Lung (tissue), 12 donors: ENCODE measurements around the gene MYCN. TPM values are rescaled to one million over a fixed set of nuclear protein-coding genes. Genes with fewer than 3 reads are reported as not detected.

ENCODE experiments used
- ATAC-seq: fragments of 200-7000 bp; cut with Tn5 transposase; one replicate; pipeline ENCODE4 v1.9.1; 2020; ENCODE audit warnings: moderate number of reproducible peaks; ENCODE audit not compliant: insufficient read depth, low FRiP score
- DNase-seq, 3 donors: peaks; one replicate each; pipeline ENCODE4 v3.0.0-alpha.2; 2013 to 2017
- H3K27ac ChIP-seq, 2 donors: one replicate each; pipeline ENCODE4 v1.5.1; 2013; ENCODE audit warnings: mild to moderate bottlenecking in 2 of 2, moderate library complexity in 2 of 2, control low read depth in 1 of 2, inconsistent platforms in 1 of 2, low read depth in 1 of 2, low read length in 1 of 2
- H3K27me3 ChIP-seq, 3 donors: one replicate each; pipeline ENCODE4 v1.5.1; 2013; ENCODE audit warnings: low read length in 2 of 3; ENCODE audit not compliant: control insufficient read depth in 3 of 3, insufficient read depth in 3 of 3
- H3K36me3 ChIP-seq, 4 donors: one replicate each; pipeline ENCODE4 v1.5.1; 2013; ENCODE audit warnings: low read length in 4 of 4, mild to moderate bottlenecking in 1 of 4, moderate library complexity in 1 of 4; ENCODE audit not compliant: control insufficient read depth in 4 of 4, insufficient read depth in 4 of 4
- H3K4me1 ChIP-seq, 5 donors: one replicate each; pipeline ENCODE4 v1.5.1; 2013; ENCODE audit warnings: low read length in 5 of 5, mild to moderate bottlenecking in 2 of 5, moderate library complexity in 1 of 5; ENCODE audit not compliant: control insufficient read depth in 5 of 5, insufficient read depth in 5 of 5
- H3K4me3 ChIP-seq: one replicate; pipeline ENCODE4 v1.5.1; 2013; ENCODE audit warnings: mild to moderate bottlenecking, control low read depth, moderate library complexity
- H3K9ac ChIP-seq, 2 donors: one replicate each; pipeline ENCODE4 v1.5.1; 2013; ENCODE audit warnings: low read length in 2 of 2, control low read depth in 1 of 2; ENCODE audit not compliant: insufficient read depth in 1 of 2
- H3K9me3 ChIP-seq, 4 donors: one replicate each; pipeline ENCODE4 v1.5.1; 2013; ENCODE audit warnings: low read length in 3 of 4, mild to moderate bottlenecking in 1 of 4, moderate library complexity in 1 of 4; ENCODE audit not compliant: control insufficient read depth in 4 of 4, insufficient read depth in 3 of 4
- CTCF ChIP-seq: IDR thresholded peaks from 2 replicates; pipeline ENCODE4 v1.5.1; 2012; ENCODE audit warnings: mild to moderate bottlenecking; ENCODE audit errors: control extremely low read depth, extremely low read depth
- WGBS, 2 donors: extraction: QIAGEN DNeasy Blood & Tissue Kit; methylation state at CpG; one replicate each; pipeline ENCODE4 v1.1.7; 2013; 5-methylcytosine and 5-hydroxymethylcytosine counted together
- polyA plus RNA-seq, 2 donors: library from polyadenylated mRNA; stranded (reverse); fragments of 200-250 nt; gene quantifications; one replicate each; pipeline ENCODE4 v1.2.1, GENCODE V29; 2013
- total RNA-seq, 2 donors: library from RNA; depleted of rRNA in 1 of 2; stranded (reverse); fragments of >200 nt in 1 of 2; gene quantifications; one replicate each; pipeline ENCODE4 v1.2.1, GENCODE V29; 2014 to 2021
- donor health status: control.
- donor health status: control.
- donor health status: Bipolar disorder and iron deficiency.
- donor health status: healthy.
- donor health status: DM: yes; HTN: yes; CAD: no.

Gene MYCN
- total and polyA plus RNA-seq, 4 donors = 0.16 to 5.2 (median 0.36) TPM

- H3K9ac ChIP-seq = no peak overlapping the region
- H3K27ac ChIP-seq = no peak overlapping the region
- no peaks in the 10 kb centered on the region for H3K9me3 ChIP-seq
- no peak for TF ChIP-seq CTCF
- H3K36me3 ChIP-seq = no peaks in the 10 kb centered on the region
- H3K4me3 ChIP-seq = no peak overlapping the region
- H3K27me3 ChIP-seq = no peaks in the 10 kb centered on the region
- 95 to 97% methylated on average over 8 of the region's 8 CpGs for WGBS, 2 donors
- DNase-seq (no peak), ATAC-seq (no peak)
- H3K4me1 ChIP-seq = peaks cover 0 to 7% (median 0%) of the 10 kb centered on the region in 5 donors
Observed at GRCh38 chr2:15954761-15955160, 14.4 kb downstream of the MYCN start.

GRCh38 chr2:15955232-15955988 is 15.1 kb downstream of the MYCN start:
- ATAC-seq = peak; percentile 32
- Histone ChIP-seq H3K36me3 (no peaks in the 10 kb centered on the region), H3K9me3 (no peaks in the 10 kb centered on the region), H3K4me3 (no peak overlapping the region), H3K4me1 (peaks cover 0 to 7% (median 0%) of the 10 kb centered on the region in 5 donors), H3K9ac (no peak overlapping the region), H3K27ac (no peak overlapping the region), H3K27me3 (no peaks in the 10 kb centered on the region)
- DNase-seq = peak in 1 of 3 donors; percentile 36
- WGBS, 2 donors = 83 to 90% methylated on average over 7 of the region's 7 CpGs
- TF ChIP-seq CTCF = no peak

- no peaks in the 10 kb centered on the region for H3K9me3 ChIP-seq
- no peak overlapping the region for H3K27ac ChIP-seq
- H3K36me3 ChIP-seq = no peaks in the 10 kb centered on the region
- no peak for TF ChIP-seq CTCF
- no peaks in the 10 kb centered on the region for H3K27me3 ChIP-seq
- H3K9ac ChIP-seq = no peak overlapping the region
- ATAC-seq (no peak), DNase-seq (no peak)
- H3K4me3 ChIP-seq = no peak overlapping the region
- 91 to 92% methylated on average over 9 of the region's 9 CpGs for WGBS, 2 donors
- H3K4me1 ChIP-seq = peaks cover 0 to 7% (median 0%) of the 10 kb centered on the region in 5 donors
Observed at GRCh38 chr2:15956230-15956629, 15.9 kb downstream of the MYCN start.
